ENCODE data around the gene TRPC4AP. TPM values are rescaled to one million over a fixed set of nuclear protein-coding genes. Genes with fewer than 3 reads are reported as not detected.

The TRPC4AP gene
- polyA plus RNA-seq, 2 of the 4 experiments (the other 2 are of a cell fraction) = 51.4 to 55.3 TPM

- TF ChIP-seq TP53 (CRISPR knock-in tag; IDR thresholded peaks at IDR 0.05) = no peak
- no peak for TF ChIP-seq CHD4 (IDR thresholded peaks at IDR 0.05; ENCODE audit: borderline replicate concordance)
- no peak for TF ChIP-seq NFE2L2 (conservative IDR thresholded peaks at IDR 0.05; ENCODE audit: low read length)
- no peak for TF ChIP-seq ZC3H11A (IDR thresholded peaks at IDR 0.05)
- TF ChIP-seq RARB (CRISPR knock-in tag; IDR thresholded peaks at IDR 0.05) = no peak
These were observed 101.9 kb downstream of the TRPC4AP start (continued) for GRCh38 chr20:34990661-34991214.

- CTCF ChIA-PET = interaction anchor here (1.5 to 2.3 kb wide), 3 partner anchors 11 to 116 kb away, joined by 4 to 8 read pairs (median 6); no protein-coding TSS in a partner anchor
- DNase-seq (ENCODE audit: low read depth in 1 of 2, low spot score in 1 of 2) (no peak), ATAC-seq (no peak), FAIRE-seq (no peak)
- no peak overlapping the region for H3K4me3 ChIP-seq
- no peaks in the 10 kb centered on the region for H3K9me3 ChIP-seq
- TF ChIP-seq RNF2 (IDR thresholded peaks at IDR 0.05; ENCODE audit: borderline replicate concordance, low read depth) (no peak), CEBPB (IDR thresholded peaks at IDR 0.05) (no peak), CBX8 (IDR thresholded peaks at IDR 0.05) (no peak), ZSCAN20 (CRISPR knock-in tag; IDR thresholded peaks at IDR 0.05) (no peak), JUNB (IDR thresholded peaks at IDR 0.05) (no peak), EP300 (IDR thresholded peaks at IDR 0.05) (no peak)
- no peak overlapping the region for H3K4me2 ChIP-seq
- H3K27ac ChIP-seq = no peak overlapping the region
- POLR2A ChIA-PET = no interaction called here
- no peaks in the 10 kb centered on the region for H3K4me1 ChIP-seq
- 90% methylated on average over 11 of the region's 11 CpGs for WGBS (ENCODE audit: missing lambda C conversion rate)
These were observed 102.4 kb downstream of the TRPC4AP start for GRCh38 chr20:34990231-34990630.

GRCh38 chr20:34989670-34990069 is 102.9 kb downstream of the TRPC4AP start:
- Histone ChIP-seq H3K27ac (no peak overlapping the region), H3K4me2 (no peak overlapping the region), H3K4me1 (no peaks in the 10 kb centered on the region), H3K4me3 (no peak overlapping the region), H3K9me3 (no peaks in the 10 kb centered on the region)
- CTCF ChIA-PET = interaction anchor here (1.5 to 2.4 kb wide), 4 partner anchors 12 to 218 kb away, joined by 5 to 8 read pairs (median 7); no protein-coding TSS in a partner anchor
- TF ChIP-seq NPAS2 (CRISPR knock-in tag; IDR thresholded peaks at IDR 0.05; ENCODE audit: borderline replicate concordance) = no peak
- no peak for TF ChIP-seq CBX8 (IDR thresholded peaks at IDR 0.05)
- no peak for TF ChIP-seq POLR2A (IDR thresholded peaks at IDR 0.05; ENCODE audit: low read length)
- no peak for TF ChIP-seq EHF (CRISPR knock-in tag; IDR thresholded peaks at IDR 0.05)
- no peak for TF ChIP-seq MAFK (IDR thresholded peaks at IDR 0.05; ENCODE audit: partially characterized antibody)
- no peak for TF ChIP-seq BCL3 (IDR thresholded peaks at IDR 0.05)
- no peak for TF ChIP-seq RAD21 (conservative IDR thresholded peaks at IDR 0.05 in 1 of 2, IDR thresholded peaks at IDR 0.05 in 1 of 2)
- TF ChIP-seq MYC (IDR thresholded peaks at IDR 0.05; ENCODE audit: borderline replicate concordance, low read length) = no peak
- no peak for TF ChIP-seq CHD2 (IDR thresholded peaks at IDR 0.05; ENCODE audit: low read length, partially characterized antibody)
- no peak for TF ChIP-seq TFCP2L1 (CRISPR knock-in tag; IDR thresholded peaks at IDR 0.05)
- TF ChIP-seq RCOR1 (IDR thresholded peaks at IDR 0.05; ENCODE audit: low read depth, low read length) = no peak
- no peak for TF ChIP-seq FOSL2 (IDR thresholded peaks at IDR 0.05)
- TF ChIP-seq FOSL2 (CRISPR knock-in tag; IDR thresholded peaks at IDR 0.05) = no peak
- no peak for TF ChIP-seq HOXA7 (CRISPR knock-in tag; IDR thresholded peaks at IDR 0.05)
- no peak for TF ChIP-seq CEBPB (IDR thresholded peaks at IDR 0.05)
- no peak for TF ChIP-seq SMC3 (IDR thresholded peaks at IDR 0.05)
- TF ChIP-seq ELK1 (IDR thresholded peaks at IDR 0.05; ENCODE audit: low read depth, low read length) = no peak
- no peak for TF ChIP-seq NFE2L2 (conservative IDR thresholded peaks at IDR 0.05; ENCODE audit: low read length)
- TF ChIP-seq HOXB13 (CRISPR knock-in tag; IDR thresholded peaks at IDR 0.05; ENCODE audit: low read depth) = no peak
- no peak for TF ChIP-seq GATA3 (IDR thresholded peaks at IDR 0.05; ENCODE audit: borderline replicate concordance)
- FAIRE-seq (no peak), ATAC-seq (no peak), DNase-seq (ENCODE audit: low read depth in 1 of 2, low spot score in 1 of 2) (no peak)
- WGBS (ENCODE audit: missing lambda C conversion rate) = 94% methylated on average over 11 of the region's 14 CpGs
- POLR2A ChIA-PET = no interaction called here
